NCI-H146 (cell line): ENCODE data around the gene FGD5.

Experiments
- DNase-seq: peaks from one replicate; lab custom pipeline; 2025; lab: John Stamatoyannopoulos, UW

FGD5 gene

DNA sequence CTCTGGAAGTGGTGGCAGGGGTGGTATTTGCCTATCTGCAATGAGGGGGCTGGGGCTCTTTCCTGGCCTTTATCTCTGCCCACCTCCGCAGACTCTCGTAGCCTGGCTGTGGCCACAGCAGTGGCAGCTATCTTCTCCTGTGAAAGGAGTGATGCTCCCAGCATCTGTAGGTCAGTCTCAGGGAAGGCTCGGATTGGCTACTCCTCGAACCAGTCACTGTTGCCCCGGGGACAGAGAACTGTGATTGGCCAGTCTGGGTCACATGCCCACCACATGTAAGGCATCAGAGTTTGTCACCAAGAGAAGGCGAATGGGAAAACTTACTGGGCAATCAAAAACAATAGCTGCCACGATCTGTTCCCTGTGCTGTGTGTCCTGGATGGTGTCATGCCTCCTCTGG, 30.1 kb upstream of the FGD5 start:
- no peak for DNase-seq

DNA sequence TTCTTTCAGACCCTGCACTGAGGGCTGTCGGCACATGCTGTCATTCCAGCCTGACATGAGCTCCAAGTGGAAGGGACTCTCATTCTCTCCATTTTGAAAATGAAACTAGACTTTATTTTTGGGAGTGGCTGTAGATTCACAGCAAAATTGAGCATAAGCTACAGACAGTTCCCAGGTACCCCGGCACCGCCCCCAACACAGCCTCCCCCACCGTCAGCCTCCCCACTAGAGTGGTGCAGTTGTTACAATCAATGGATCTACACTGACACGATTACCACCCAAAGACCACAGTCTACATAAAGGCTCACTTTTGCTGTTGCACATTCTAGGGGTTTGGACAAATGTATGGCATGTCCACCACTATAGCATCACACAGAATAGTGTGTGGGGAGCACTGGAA, 29.5 kb upstream of the FGD5 start:
- DNase-seq: no peak

GRCh38 chr3:14789640-14790285, 29.0 kb upstream of the FGD5 start:
- no peak for DNase-seq

GRCh38 chr3:14791343-14791945, 27.3 kb upstream of the FGD5 start:
- peak; percentile 44 for DNase-seq

- DNase-seq: no peak
Measured at GRCh38 chr3:14792691-14793121, 26.1 kb upstream of the FGD5 start.

- no peak for DNase-seq
Measured at GRCh38 chr3:14793126-14793857, 25.5 kb upstream of the FGD5 start.

DNA sequence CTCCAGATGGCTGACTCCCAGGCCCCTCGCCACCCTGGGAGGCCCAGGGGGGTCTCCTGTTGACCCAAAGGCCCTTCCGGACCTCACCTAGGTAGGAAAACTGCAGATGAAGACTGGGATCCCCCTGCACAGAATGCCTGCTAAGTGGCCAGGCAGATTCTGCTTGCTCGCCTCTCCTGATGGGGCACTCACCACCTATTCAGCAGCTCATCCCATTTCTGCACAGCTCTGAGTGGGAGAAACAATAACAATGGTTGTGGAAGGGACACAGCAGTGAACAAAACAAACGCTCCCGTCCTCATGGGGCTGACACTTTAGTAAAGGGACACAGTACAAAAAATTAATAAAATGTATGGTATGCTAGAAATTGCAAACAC, 24.9 kb upstream of the FGD5 start:
- no peak for DNase-seq

DNA sequence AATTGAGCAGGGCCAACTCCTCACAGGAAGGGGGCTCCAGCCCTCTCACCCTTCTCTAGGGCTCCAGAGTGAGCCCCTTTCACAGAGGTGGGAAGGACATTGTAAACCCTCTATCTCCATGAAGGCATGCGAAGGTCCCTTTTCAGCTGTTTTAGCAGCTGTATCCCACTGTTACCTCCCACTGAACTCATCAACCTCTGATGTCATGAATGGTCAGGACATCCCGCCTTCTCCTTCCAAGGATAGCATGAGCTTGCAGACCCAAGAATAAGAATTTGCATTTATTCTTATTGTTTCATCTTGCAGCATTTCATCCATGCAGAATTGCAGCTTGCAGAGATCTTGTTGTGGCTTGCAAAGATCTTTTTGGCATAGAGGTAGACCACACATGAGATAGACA, 24.3 kb upstream of the FGD5 start:
- no peak for DNase-seq

DNA sequence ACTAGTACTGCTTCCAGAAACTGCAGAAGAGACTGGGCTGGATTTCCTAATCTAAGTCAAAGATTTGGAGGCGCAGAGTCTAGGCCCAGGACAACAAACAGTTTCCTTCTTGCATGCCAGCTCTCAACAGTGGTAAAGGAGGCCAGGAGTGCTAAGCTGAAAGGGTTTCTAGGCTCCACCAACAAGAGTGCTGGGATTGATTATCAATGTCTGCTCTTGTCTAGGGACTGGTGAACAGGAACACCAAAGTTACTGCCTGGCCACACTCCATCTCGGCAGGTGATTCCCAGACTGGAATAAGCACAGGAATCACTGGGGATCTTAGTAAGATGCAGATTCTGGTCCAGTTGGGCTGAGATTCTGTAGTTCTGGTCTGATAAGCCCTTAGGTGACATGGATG, 22.8 kb upstream of the FGD5 start:
- DNase-seq: no peak

DNA sequence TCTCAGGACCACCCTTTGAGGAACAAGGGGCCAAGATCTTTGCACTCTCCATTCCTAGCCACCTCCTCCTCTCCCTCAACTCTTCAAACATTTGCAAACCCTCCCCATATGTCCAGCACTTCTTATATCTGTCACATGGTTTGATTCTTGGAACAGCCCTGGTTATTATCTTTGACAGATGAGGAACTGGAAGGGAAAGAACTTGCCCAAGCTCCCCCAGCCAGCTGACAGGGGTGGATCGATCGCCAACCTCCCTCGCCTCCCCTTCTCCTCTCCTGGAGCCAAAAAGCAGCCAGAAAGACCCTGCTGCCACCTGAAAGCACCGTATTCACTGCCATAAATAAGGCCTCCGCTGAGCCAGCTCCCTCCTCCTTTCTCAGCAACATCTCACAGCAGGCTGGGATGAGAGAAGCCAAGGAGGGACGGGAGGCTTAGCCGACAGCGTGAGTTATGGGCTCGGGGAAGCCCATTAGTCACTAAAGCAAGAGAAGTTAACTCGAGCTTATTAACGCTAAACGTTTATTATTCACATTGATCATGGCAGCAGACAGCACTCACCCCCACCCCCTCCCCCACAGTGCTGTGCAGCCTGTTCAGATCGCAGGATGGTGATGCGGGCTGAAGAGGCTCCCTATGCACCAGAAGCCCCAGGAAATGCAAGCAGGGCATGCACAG, 22.2 kb upstream of the FGD5 start:
- DNase-seq: no peak

DNA sequence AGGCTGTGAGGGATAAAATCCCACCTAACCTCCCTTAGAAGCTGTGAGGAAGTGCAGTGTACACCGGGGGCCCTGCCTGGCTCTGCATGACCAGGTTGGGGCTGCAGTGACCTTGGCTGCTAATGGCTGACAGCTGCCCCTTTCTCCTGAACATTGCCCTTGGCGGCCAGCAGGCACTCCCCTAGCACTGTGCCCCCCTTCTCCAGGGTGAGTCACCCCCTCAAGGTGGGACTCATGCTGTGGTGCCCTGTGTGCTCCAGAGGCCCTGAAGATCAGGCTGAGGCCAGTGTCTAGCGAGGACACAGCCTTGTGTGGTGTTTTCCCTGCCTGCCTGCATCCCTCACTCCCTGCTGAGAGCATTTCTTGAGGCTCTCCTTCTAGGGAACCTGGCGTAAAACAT, 21.0 kb upstream of the FGD5 start:
- DNase-seq: no peak

- DNase-seq: no peak
Measured at GRCh38 chr3:14798231-14798630, 20.5 kb upstream of the FGD5 start.

GRCh38 chr3:14799146-14799545, 19.6 kb upstream of the FGD5 start:
- DNase-seq: no peak

- no peak for DNase-seq
Measured at GRCh38 chr3:14801031-14801430, 17.7 kb upstream of the FGD5 start.

DNA sequence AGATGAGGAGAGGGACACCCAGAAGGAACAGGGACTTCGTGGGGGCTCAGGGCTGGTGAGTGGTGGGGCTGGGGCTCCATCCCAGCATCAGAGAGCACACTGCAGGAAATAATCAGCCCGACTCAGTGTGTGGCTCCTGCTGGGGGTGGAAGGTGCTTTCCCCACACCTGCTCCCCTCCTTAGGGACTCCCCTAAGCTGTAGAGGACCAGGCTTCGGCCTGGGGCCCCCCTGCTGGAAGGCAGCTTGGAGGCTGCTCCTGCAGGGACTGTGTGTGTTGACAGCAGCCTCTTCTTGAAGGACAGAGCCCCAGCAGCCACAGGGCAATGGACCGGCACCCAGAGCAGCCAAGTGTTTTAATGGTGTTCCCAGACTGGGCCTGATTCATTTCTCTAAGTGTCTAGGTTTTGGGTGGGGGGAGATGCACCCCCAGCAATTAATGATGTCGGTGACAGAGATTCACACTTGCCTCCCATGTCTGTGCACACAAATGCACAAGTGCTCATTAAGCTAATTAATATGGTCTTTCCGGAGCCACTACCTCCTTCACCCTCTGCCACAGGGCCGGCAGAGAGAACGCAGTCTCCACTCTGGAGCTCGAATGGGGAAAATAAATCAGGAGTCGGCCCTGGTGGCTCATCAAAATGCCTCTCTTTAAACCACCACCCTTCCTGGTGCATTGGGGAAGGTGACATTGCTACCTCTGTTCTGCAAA, 16.9 kb upstream of the FGD5 start:
- DNase-seq: no peak

DNA sequence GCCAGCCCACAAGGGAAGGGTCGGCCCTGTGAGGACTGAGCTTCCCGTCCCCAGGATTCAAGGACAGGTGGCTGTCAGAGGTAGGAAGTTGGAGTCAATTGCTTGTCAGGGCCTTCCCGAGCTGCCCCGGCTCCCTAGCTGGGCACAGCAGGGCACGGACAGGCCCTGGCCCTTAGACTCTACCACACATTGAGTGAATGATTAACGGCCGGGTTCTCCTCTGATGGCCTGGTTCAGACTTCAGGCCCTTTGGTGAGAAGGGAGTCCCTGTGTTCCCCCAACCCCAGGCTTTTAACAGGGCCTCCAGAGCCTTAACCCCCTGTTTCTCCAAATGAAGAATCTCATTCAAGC, 16.4 kb upstream of the FGD5 start:
- no peak for DNase-seq

- no peak for DNase-seq
Measured at GRCh38 chr3:14803101-14803980, 15.4 kb upstream of the FGD5 start.

DNA sequence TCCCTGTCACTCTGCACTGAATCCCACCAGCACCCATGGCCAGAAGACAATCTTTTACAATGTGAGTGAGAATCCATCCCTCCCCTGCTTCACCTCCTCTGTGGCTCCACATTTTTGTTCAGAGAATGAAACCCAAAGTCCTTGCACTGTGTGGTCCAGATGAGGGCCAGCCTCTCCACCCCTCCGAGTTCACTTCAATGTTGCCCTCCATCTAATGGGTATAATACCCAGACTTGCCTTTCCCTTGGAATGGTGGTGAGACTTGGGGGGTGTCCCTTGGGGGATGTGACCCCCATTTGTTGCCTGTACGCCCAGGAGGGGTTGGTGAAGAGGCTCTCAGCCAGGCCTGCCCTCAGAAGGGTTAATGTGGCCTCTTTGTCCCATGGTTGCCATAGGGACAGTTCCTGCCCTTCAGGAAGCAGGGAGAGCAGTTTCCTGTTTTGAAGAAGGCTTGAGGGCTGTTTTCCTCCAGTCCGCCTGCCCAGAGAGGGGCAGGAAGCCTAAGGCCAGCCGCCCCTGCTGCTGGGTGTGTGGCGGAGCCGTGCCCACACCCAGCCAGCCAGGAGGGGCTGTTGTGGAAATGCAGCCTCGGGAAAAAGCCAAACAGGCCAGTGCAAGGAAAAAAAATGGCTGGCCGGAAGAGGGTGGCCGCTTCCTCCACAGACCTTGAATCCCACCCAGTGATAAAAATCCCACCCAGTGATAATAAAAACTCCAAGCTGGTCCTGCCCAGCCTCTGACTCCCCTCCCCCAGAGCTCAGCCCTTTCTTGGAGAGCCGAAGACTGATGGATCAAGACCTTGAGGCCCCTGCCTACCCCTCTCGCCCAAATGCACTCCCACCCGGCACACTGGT, 14.6 kb upstream of the FGD5 start:
- no peak for DNase-seq

DNA sequence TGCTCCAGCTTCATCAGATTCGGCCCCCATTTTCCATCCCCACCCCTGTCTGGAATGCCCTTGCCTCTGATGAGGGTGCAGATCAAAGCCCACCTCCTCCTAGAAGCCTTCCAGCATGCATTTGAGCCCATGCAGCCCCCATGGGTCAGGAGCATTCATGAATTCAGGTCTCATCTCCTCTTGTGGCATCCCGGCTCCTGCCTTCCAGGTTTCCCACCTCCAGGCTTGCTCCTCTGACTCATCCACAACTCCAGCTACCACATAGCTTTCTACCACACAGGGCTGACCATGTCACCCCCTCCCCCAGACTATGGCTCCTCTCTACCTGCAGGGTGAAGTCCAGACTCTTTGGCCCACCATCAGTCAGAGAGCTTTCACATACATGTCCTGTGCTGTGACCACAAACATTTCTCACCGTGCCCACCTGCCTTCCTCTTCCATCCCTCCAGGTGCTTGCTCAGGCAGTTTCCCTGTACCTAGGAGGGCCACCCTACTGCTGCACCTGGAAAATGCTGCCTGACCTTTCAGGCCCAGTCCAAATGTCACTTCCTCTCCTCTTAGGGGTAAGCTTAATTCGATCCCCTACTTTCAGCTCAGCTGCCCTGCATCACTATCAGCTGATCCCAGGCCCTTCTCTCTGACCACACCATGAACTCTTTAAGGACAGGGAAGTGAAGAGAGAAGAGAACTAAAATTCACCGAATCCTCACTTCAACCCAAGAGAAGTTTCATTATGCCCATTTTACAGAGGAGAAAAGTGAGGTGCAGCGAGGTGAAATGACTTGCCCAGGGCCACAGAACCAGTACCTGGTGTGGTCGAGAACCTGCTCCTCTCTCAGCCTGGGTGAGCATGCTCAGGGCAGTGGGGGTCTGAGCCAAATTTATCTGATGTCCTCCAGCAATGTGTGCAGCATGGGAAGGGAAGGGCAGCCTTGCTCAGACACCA, 13.7 kb upstream of the FGD5 start:
- no peak for DNase-seq
